Measurements from ENCODE around the gene ADGRL4.

ADGRL4 gene

GRCh38 chr1:79006564-79006963 is at the start of gene ADGRL4:
Gene ADGRL4 (minus strand): TSS chr1:79006730. CDS start chr1:79006654, 76 bp downstream.
- H3K4me3 ChIP-seq (ENCODE audit: low read length), result peak within 1 kb of the TSS; percentile 36
- H3K9me3 ChIP-seq (ENCODE audit: low read length), result no peaks in the 10 kb centered on the region
- H2AFZ ChIP-seq (ENCODE audit: low read depth, low read length), result peak within 1 kb of the TSS; percentile 38
- no peaks in the 10 kb centered on the region for H3K4me1 ChIP-seq (ENCODE audit: insufficient read depth, low read length)
- H3K36me3 ChIP-seq (ENCODE audit: insufficient read depth, low read length), result no peaks in the 10 kb centered on the region
- H3K27me3 ChIP-seq (ENCODE audit: insufficient read depth, low read length), result no peaks in the 10 kb centered on the region

- H3K9me3 ChIP-seq (ENCODE audit: low read length), result no peaks in the 10 kb centered on the region
- no peaks in the 10 kb centered on the region for H3K27me3 ChIP-seq (ENCODE audit: insufficient read depth, low read length)
- H3K4me1 ChIP-seq (ENCODE audit: insufficient read depth, low read length), result no peaks in the 10 kb centered on the region
- H2AFZ ChIP-seq (ENCODE audit: low read depth, low read length), result no peak overlapping the region
- no peaks in the 10 kb centered on the region for H3K36me3 ChIP-seq (ENCODE audit: insufficient read depth, low read length)
- no peak overlapping the region for H3K4me3 ChIP-seq (ENCODE audit: low read length)
Measured at GRCh38 chr1:79055856-79056255, 49.3 kb upstream of the ADGRL4 start.

GRCh38 chr1:79052829-79053449 is 46.4 kb upstream of the ADGRL4 start:
- no peaks in the 10 kb centered on the region for H3K4me1 ChIP-seq (ENCODE audit: insufficient read depth, low read length)
- no peaks in the 10 kb centered on the region for H3K9me3 ChIP-seq (ENCODE audit: low read length)
- H3K4me3 ChIP-seq (ENCODE audit: low read length), result no peak overlapping the region
- no peaks in the 10 kb centered on the region for H3K27me3 ChIP-seq (ENCODE audit: insufficient read depth, low read length)
- H2AFZ ChIP-seq (ENCODE audit: low read depth, low read length), result no peak overlapping the region
- no peaks in the 10 kb centered on the region for H3K36me3 ChIP-seq (ENCODE audit: insufficient read depth, low read length)

GRCh38 chr1:79044974-79045650 is 38.6 kb upstream of the ADGRL4 start:
- Histone ChIP-seq H3K27me3 (ENCODE audit: insufficient read depth, low read length) (no peaks in the 10 kb centered on the region), H3K4me3 (ENCODE audit: low read length) (no peak overlapping the region), H3K9me3 (ENCODE audit: low read length) (no peaks in the 10 kb centered on the region), H3K4me1 (ENCODE audit: insufficient read depth, low read length) (no peaks in the 10 kb centered on the region), H2AFZ (ENCODE audit: low read depth, low read length) (no peak overlapping the region), H3K36me3 (ENCODE audit: insufficient read depth, low read length) (no peaks in the 10 kb centered on the region)

GRCh38 chr1:79043506-79043905 is 37.0 kb upstream of the ADGRL4 start:
- Histone ChIP-seq H2AFZ (ENCODE audit: low read depth, low read length) (no peak overlapping the region), H3K4me3 (ENCODE audit: low read length) (no peak overlapping the region), H3K9me3 (ENCODE audit: low read length) (no peaks in the 10 kb centered on the region), H3K27me3 (ENCODE audit: insufficient read depth, low read length) (no peaks in the 10 kb centered on the region), H3K4me1 (ENCODE audit: insufficient read depth, low read length) (no peaks in the 10 kb centered on the region), H3K36me3 (ENCODE audit: insufficient read depth, low read length) (no peaks in the 10 kb centered on the region)

- Histone ChIP-seq H3K4me1 (ENCODE audit: insufficient read depth, low read length) (no peaks in the 10 kb centered on the region), H3K27me3 (ENCODE audit: insufficient read depth, low read length) (no peaks in the 10 kb centered on the region), H2AFZ (ENCODE audit: low read depth, low read length) (no peak overlapping the region), H3K9me3 (ENCODE audit: low read length) (peaks cover 4% of the 10 kb centered on the region), H3K4me3 (ENCODE audit: low read length) (no peak overlapping the region), H3K36me3 (ENCODE audit: insufficient read depth, low read length) (no peaks in the 10 kb centered on the region)
Measured at GRCh38 chr1:79042539-79042938, 36.0 kb upstream of the ADGRL4 start.

- no peak overlapping the region for H3K4me3 ChIP-seq (ENCODE audit: low read length)
- H2AFZ ChIP-seq (ENCODE audit: low read depth, low read length), result no peak overlapping the region
- no peaks in the 10 kb centered on the region for H3K27me3 ChIP-seq (ENCODE audit: insufficient read depth, low read length)
- peaks cover 8% of the 10 kb centered on the region for H3K9me3 ChIP-seq (ENCODE audit: low read length)
- H3K4me1 ChIP-seq (ENCODE audit: insufficient read depth, low read length), result no peaks in the 10 kb centered on the region
- no peaks in the 10 kb centered on the region for H3K36me3 ChIP-seq (ENCODE audit: insufficient read depth, low read length)
Measured at GRCh38 chr1:79042117-79042516, 35.6 kb upstream of the ADGRL4 start.

- H3K4me3 ChIP-seq (ENCODE audit: low read length), result no peak overlapping the region
- H3K4me1 ChIP-seq (ENCODE audit: insufficient read depth, low read length), result no peaks in the 10 kb centered on the region
- H3K36me3 ChIP-seq (ENCODE audit: insufficient read depth, low read length), result no peaks in the 10 kb centered on the region
- H3K27me3 ChIP-seq (ENCODE audit: insufficient read depth, low read length), result no peaks in the 10 kb centered on the region
- no peak overlapping the region for H2AFZ ChIP-seq (ENCODE audit: low read depth, low read length)
- peaks cover 11% of the 10 kb centered on the region for H3K9me3 ChIP-seq (ENCODE audit: low read length)
Measured at GRCh38 chr1:79041666-79042065, 35.1 kb upstream of the ADGRL4 start.

GRCh38 chr1:79040424-79041082 is 34.0 kb upstream of the ADGRL4 start:
- no peak overlapping the region for H2AFZ ChIP-seq (ENCODE audit: low read depth, low read length)
- no peaks in the 10 kb centered on the region for H3K36me3 ChIP-seq (ENCODE audit: insufficient read depth, low read length)
- H3K27me3 ChIP-seq (ENCODE audit: insufficient read depth, low read length), result no peaks in the 10 kb centered on the region
- H3K4me3 ChIP-seq (ENCODE audit: low read length), result no peak overlapping the region
- peaks cover 11% of the 10 kb centered on the region for H3K9me3 ChIP-seq (ENCODE audit: low read length)
- no peaks in the 10 kb centered on the region for H3K4me1 ChIP-seq (ENCODE audit: insufficient read depth, low read length)

- Histone ChIP-seq H3K4me1 (ENCODE audit: insufficient read depth, low read length) (no peaks in the 10 kb centered on the region), H3K4me3 (ENCODE audit: low read length) (no peak overlapping the region), H3K9me3 (ENCODE audit: low read length) (peaks cover 11% of the 10 kb centered on the region), H3K27me3 (ENCODE audit: insufficient read depth, low read length) (no peaks in the 10 kb centered on the region), H3K36me3 (ENCODE audit: insufficient read depth, low read length) (no peaks in the 10 kb centered on the region), H2AFZ (ENCODE audit: low read depth, low read length) (no peak overlapping the region)
Measured at GRCh38 chr1:79037085-79037484, 30.6 kb upstream of the ADGRL4 start.

GRCh38 chr1:79012500-79012899 is 6.0 kb upstream of the ADGRL4 start:
- H2AFZ ChIP-seq (ENCODE audit: low read depth, low read length), result no peak overlapping the region
- H3K36me3 ChIP-seq (ENCODE audit: insufficient read depth, low read length), result no peaks in the 10 kb centered on the region
- H3K4me3 ChIP-seq (ENCODE audit: low read length), result no peak overlapping the region
- no peaks in the 10 kb centered on the region for H3K9me3 ChIP-seq (ENCODE audit: low read length)
- H3K27me3 ChIP-seq (ENCODE audit: insufficient read depth, low read length), result no peaks in the 10 kb centered on the region
- H3K4me1 ChIP-seq (ENCODE audit: insufficient read depth, low read length), result no peaks in the 10 kb centered on the region

- no peaks in the 10 kb centered on the region for H3K27me3 ChIP-seq (ENCODE audit: insufficient read depth, low read length)
- H3K4me1 ChIP-seq (ENCODE audit: insufficient read depth, low read length), result no peaks in the 10 kb centered on the region
- H3K4me3 ChIP-seq (ENCODE audit: low read length), result no peak overlapping the region
- no peaks in the 10 kb centered on the region for H3K9me3 ChIP-seq (ENCODE audit: low read length)
- no peak overlapping the region for H2AFZ ChIP-seq (ENCODE audit: low read depth, low read length)
- H3K36me3 ChIP-seq (ENCODE audit: insufficient read depth, low read length), result no peaks in the 10 kb centered on the region
Measured at GRCh38 chr1:79010589-79010988, 4.1 kb upstream of the ADGRL4 start.

GRCh38 chr1:79005945-79006344 is 585 bp downstream of the ADGRL4 start:
- H3K4me3 ChIP-seq (ENCODE audit: low read length), result peak overlapping the region; percentile 36
- no peaks in the 10 kb centered on the region for H3K9me3 ChIP-seq (ENCODE audit: low read length)
- H2AFZ ChIP-seq (ENCODE audit: low read depth, low read length), result peak overlapping the region; percentile 38

More at GRCh38 chr1:79005945-79006344, 585 bp downstream of the ADGRL4 start:
- Histone ChIP-seq H3K4me1 (ENCODE audit: insufficient read depth, low read length) (no peaks in the 10 kb centered on the region), H3K27me3 (ENCODE audit: insufficient read depth, low read length) (no peaks in the 10 kb centered on the region), H3K36me3 (ENCODE audit: insufficient read depth, low read length) (no peaks in the 10 kb centered on the region)

Measured in neuron (in vitro differentiated cells).